Nephron (organoid): ENCODE results near the gene KRTAP10-12.

Source experiments
- H3K27ac Mint-ChIP-seq, 3 experiments: 2 replicates each; pipeline ENCODE4 v1.8.0; 2020; ENCODE audit warnings: mixed read lengths in 3 of 3, mild to moderate bottlenecking in 2 of 3, moderate library complexity in 1 of 3
- H3K27me3 Mint-ChIP-seq: 2 replicates; pipeline ENCODE4 v1.8.0; 2021; ENCODE audit warnings: low read depth, mild to moderate bottlenecking, moderate library complexity, mixed read lengths
- H3K36me3 Mint-ChIP-seq: 2 replicates; pipeline ENCODE4 v1.8.0; 2020; ENCODE audit warnings: low read depth, mixed read lengths
- H3K4me1 Mint-ChIP-seq: 2 replicates; pipeline ENCODE4 v1.8.0; 2020; ENCODE audit warnings: mixed read lengths
- H3K4me3 Mint-ChIP-seq, 3 experiments: 2 replicates each; pipeline ENCODE4 v1.8.0; 2020; ENCODE audit warnings: mild to moderate bottlenecking in 3 of 3, mixed read lengths in 3 of 3, moderate library complexity in 2 of 3
- H3K9me3 Mint-ChIP-seq: 2 replicates; pipeline ENCODE4 v1.8.0; 2020; ENCODE audit warnings: mixed read lengths
- CTCF ChIP-seq, 3 experiments: fragments of 200-600 bp; sonication (generic); IDR thresholded peaks; one replicate each; pipeline ENCODE4 v1.5.0; 2021; ENCODE audit warnings: antibody characterized with exemption in 3 of 3; ENCODE audit not compliant: unreplicated experiment in 3 of 3

Gene KRTAP10-12

DNA sequence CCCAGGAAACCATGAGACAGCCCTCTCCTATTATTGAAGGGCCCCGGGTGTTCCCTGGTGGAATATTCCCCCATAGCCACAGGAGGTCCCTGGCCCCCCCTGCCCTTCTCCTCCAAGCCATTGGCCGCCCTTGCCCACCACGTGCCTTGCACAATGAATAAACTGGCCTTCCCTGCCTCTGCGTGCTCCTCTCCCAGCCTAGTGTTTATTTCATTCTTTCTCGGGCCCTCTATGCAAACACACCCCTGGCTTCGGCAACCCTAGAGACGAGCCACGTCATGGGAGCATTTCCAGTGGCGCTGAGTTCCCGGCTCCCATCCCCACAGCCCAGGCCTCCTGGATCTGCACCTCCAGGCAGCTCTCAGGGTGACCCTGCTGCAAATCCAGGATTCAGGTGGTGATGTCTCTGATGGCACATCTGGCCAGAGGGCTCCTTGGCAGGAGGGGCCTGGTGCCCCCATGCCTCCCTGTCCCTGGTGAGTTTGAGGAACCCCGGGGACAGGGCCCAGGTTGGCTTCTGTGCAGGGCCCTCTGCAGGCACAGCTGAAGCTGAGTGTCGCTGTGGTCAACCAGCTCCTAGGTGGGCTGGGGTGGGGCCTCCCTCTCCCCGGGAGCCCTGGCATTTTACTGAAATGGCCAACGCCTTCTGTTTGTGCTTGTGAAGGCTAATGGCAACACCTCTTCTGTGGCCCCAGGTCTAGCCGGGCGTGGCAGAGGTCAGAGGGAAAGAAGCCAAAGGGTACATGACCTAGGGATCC lies 6.2 kb downstream of the KRTAP10-12 start:
- Mint-ChIP-seq H3K4me1 (peaks cover 11% of the 10 kb centered on the region), H3K36me3 (no peaks in the 10 kb centered on the region), H3K4me3 (no peak overlapping the region), H3K27ac (no peak overlapping the region), H3K9me3 (peaks cover 5% of the 10 kb centered on the region), H3K27me3 (peaks cover 91% of the 10 kb centered on the region)
- TF ChIP-seq CTCF (IDR thresholded peaks at IDR 0.05; ENCODE audit: unreplicated experiment in 3 of 3), result no peak

GRCh38 chr21:44703731-44704635 lies 7.0 kb downstream of the KRTAP10-12 start:
- no peaks in the 10 kb centered on the region for H3K36me3 Mint-ChIP-seq
- peaks cover 5% of the 10 kb centered on the region for H3K4me1 Mint-ChIP-seq
- no peak for TF ChIP-seq CTCF (IDR thresholded peaks at IDR 0.05; ENCODE audit: unreplicated experiment in 3 of 3)
- H3K27me3 Mint-ChIP-seq, result peaks cover 92% of the 10 kb centered on the region
- H3K4me3 Mint-ChIP-seq, result no peak overlapping the region
- peaks cover 5% of the 10 kb centered on the region for H3K9me3 Mint-ChIP-seq
- no peak overlapping the region for H3K27ac Mint-ChIP-seq

- Mint-ChIP-seq H3K9me3 (peaks cover 5% of the 10 kb centered on the region), H3K27ac (no peak overlapping the region), H3K27me3 (peaks cover 99% of the 10 kb centered on the region), H3K36me3 (no peaks in the 10 kb centered on the region), H3K4me3 (no peak overlapping the region), H3K4me1 (peaks cover 10% of the 10 kb centered on the region)
- no peak for TF ChIP-seq CTCF (IDR thresholded peaks at IDR 0.05; ENCODE audit: unreplicated experiment in 3 of 3)
These were observed 7.6 kb downstream of the KRTAP10-12 start for GRCh38 chr21:44704636-44705001.

- peaks cover 100% of the 10 kb centered on the region for H3K27me3 Mint-ChIP-seq
- H3K36me3 Mint-ChIP-seq, result no peaks in the 10 kb centered on the region
- no peak overlapping the region for H3K27ac Mint-ChIP-seq
- peak overlapping the region in 1 of 3 experiments; percentile 39 for H3K4me3 Mint-ChIP-seq
- peaks cover 5% of the 10 kb centered on the region for H3K9me3 Mint-ChIP-seq
- no peak for TF ChIP-seq CTCF (IDR thresholded peaks at IDR 0.05; ENCODE audit: unreplicated experiment in 3 of 3)
- peaks cover 19% of the 10 kb centered on the region for H3K4me1 Mint-ChIP-seq
These were observed 9.2 kb downstream of the KRTAP10-12 start for GRCh38 chr21:44706026-44706705.

- Mint-ChIP-seq H3K9me3 (peaks cover 5% of the 10 kb centered on the region), H3K27ac (no peak overlapping the region), H3K36me3 (no peaks in the 10 kb centered on the region), H3K4me3 (no peak overlapping the region), H3K4me1 (peaks cover 19% of the 10 kb centered on the region), H3K27me3 (peaks cover 100% of the 10 kb centered on the region)
- TF ChIP-seq CTCF (IDR thresholded peaks at IDR 0.05; ENCODE audit: unreplicated experiment in 3 of 3), result no peak
These were observed 10.0 kb downstream of the KRTAP10-12 start for GRCh38 chr21:44706706-44707581.
